A204.1 (cell line): Measurements from ENCODE around the gene FAM228A.
"Not testable (repeated sequence)": the region's sequence is repeated elsewhere in the genome, so short reads cannot be mapped to it uniquely, and the experiment has no call there.

Experiments
- FAIRE-seq: peaks from 2 replicates; lab custom pipeline; 2012; peaks lifted over from hg19 to GRCh38; lab: Jason Lieb, UNC

FAM228A gene

DNA sequence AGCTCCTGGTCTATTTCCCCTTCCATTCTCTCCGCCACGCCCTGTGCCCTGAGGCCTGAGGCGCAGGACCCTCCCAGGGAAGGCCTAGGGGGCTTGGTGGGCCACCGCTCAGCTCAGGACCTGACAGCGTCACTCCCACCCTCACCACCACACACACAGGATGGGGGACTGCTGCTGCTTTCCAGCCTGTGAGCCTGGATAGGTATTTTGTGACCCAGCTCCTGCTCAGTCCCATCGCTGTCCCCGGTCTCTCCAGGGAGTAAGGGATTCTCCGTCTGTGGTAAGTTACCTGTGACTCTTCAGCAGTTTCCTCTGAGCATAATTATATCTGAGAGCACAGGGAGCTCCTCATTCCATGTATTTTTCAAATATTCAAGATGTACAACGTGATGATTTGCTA is 16.3 kb downstream of the FAM228A start:
- no peak for FAIRE-seq

DNA sequence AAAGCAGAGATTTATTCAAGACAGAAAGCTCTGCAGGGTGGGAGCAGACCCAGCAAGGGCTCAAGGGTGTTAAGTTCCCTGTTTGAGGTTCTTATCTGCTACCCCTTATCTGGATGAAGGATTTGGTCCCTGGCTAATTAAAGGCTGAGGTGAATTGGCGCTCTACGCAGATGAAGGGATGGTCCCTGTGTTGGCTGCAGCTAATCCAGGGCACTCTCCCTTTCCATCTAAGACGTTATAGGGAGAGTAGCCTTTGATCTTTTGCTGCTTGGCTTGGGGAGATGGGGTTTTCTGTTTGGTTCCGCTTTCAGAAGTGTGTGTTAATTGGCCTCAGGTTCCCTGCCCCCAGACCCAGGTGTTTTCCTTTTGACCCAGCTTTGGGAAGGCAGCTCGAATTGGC is 17.0 kb downstream of the FAM228A start:
- no peak for FAIRE-seq

DNA sequence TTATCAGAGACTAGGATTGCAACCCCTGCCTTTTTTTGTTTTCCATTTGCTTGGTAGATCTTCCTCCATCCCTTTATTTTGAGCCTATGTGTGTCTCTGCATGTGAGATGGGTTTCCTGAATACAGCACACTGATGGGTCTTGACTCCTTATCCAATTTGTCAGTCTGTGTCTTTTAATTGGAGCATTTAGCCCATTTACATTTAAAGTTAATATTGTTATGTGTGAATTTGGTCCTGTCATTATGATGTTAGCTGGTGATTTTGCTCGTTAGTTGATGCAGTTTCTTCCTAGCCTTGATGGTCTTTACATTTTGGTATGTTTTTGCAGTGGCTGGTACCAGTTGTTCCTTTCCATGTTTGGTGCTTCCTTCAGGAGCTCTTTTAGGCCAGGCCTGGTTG is 22.4 kb downstream of the FAM228A start:
- not testable (repeated sequence) for FAIRE-seq

DNA sequence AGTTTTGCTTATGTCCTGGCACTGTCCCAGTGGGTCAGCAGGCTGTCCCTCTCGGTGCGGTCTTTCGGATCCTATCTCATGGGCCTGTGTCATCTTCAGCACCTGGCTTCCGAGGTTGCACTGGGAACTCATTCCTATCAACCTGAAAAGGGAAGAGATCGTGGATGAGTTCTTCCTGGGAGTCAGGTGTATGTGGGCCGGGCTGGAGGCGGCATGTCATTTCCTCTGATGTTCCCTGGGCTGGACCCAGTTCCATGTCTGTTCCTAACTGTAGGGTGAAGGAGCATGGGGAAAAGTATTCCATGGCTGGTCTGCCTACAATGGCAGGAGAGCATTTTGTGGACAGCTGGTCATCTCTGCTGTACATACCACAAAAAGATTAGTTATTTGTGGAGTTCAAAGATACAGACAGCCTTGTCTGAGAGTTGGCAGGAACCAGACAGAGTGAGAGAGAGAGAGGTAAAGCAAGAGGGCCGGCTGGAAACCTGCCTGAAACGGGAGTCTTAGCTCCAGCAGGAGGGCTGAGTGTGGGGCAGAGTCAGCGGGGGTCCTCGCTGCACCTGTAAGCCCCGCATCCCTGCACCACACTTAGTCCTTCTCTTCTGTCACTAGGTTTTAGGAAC is 25.2 kb downstream of the FAM228A start:
- FAIRE-seq: no peak

DNA sequence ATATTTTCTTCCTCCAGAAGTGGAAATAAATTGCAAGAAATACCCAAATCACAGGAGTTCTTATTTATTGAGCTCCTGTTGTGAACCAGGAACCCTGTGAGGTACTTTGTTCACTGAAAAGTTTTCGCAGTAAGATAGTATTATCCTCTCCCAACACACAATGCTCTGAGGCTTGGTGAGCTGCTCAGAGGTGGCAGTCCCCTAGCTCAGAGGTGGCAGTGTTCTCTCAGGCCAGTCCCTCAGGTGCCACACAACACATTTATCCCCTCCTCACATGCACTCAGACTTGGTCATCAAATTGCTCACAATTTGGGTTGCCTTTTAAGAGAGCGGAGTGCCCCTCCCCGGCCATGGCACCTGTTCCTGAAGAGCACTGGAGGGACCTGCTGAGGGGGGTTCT is 25.9 kb downstream of the FAM228A start:
- FAIRE-seq: no peak

DNA sequence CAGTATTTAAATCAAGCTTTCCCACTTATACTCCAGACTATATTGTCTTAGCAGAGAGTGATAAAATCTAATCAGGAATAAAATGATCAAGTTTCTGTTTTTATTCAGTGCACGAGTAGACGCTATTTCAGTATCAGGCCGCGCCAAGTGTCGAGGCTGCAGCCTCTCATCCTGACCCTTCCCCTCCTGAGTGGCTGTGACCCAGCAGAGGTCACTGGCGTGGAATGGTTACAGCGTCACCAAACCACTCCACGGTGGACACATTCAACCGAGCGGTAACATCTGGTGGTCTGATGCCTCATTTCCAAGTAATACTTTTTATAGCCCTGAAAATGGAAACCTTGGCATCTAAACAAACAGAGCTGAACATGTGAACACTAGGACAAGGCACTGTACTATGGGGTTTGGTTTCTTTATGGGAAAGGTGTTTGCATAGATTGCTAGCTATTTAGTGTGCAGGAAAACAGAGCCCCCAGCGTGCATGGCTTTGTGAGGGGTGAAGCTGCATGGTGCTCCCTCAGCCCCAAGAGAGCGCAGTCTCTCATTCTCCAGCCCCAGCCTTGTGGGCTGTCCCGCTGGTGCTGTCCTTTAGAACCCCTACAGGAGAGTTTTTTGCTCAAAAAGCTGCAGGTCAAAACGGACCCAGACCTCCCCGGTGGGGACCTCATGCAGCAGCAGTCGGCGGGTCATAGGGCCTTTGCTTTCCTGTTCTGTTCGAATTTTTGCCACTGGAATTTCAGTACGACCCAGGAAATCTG is 28.4 kb downstream of the FAM228A start:
- FAIRE-seq: no peak

DNA sequence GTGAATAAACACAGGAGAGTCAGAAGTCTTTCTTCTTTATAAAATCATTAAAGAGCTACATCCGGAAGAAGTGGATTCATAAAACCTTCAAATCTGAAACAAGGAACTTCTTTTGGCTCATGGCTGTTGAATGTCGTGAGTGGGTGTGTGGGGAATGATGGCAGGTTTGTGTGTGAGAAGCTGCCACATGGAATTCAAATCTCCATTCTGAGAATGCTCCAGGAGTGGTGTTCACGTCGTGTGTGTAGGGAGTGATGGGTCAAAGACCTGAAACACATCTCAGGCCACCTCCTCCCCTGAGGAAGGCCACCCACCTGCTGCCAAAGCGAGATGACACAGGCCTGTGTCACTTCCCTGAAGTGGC is 28.9 kb downstream of the FAM228A start:
- FAIRE-seq: no peak

DNA sequence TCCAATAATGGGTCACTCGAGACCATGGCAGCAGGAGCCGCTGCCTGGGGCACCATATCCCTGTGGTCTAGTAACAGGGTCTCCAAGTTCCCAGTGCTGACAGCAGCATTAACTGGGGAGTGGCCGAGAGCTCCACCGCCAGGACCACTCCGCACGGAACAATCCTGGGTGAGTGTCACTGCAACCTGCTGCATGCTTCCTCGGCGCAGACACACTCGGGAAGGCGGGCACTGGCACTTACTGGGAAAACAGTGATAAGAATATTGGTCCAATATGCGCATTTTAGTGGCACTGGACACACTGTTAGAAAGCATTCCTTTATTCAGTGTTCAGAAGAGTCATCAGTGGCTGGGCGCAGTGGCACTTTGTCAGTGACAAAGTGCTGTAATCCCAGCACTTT is 29.7 kb downstream of the FAM228A start:
- FAIRE-seq: no peak

DNA sequence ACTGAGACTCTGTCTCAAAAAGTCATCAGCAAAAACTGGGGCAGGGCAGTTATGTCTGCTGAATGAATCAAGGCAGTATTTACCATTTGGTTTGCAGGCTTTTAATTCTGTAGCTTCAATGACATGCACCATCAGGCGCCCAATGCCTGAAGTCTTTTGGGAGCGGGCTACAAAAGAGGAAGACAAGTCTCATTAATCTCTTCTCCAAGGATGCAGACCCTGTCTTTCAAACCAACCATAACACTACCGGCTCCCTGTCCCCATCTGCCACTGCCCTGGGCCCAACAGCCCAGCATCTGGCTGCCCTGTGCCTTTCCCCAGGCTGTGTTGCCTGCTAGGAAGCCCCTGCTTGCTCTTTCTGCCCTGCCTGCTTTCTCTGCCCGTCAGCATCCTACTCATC is 30.3 kb downstream of the FAM228A start:
- no peak for FAIRE-seq

DNA sequence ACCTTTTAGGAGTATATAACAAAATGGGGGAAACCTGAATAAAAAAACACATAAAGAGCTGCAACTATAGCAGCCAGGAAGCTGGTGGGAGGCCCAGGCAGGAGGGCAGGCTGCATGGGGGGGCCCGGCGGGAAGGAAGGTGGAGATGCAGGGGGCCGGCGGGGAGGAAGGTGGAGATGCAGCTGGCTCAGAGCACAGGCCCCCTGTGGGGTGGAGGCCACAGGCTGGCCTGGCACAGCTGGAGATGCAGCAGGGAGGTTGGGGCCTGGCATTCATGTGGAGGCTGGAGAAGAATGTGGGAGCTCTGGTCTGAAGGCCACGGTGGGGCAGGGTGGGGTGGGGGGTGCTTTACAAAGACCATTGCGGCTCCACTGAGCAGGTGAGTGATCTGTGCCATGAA is 31.4 kb downstream of the FAM228A start:
- no peak for FAIRE-seq

DNA sequence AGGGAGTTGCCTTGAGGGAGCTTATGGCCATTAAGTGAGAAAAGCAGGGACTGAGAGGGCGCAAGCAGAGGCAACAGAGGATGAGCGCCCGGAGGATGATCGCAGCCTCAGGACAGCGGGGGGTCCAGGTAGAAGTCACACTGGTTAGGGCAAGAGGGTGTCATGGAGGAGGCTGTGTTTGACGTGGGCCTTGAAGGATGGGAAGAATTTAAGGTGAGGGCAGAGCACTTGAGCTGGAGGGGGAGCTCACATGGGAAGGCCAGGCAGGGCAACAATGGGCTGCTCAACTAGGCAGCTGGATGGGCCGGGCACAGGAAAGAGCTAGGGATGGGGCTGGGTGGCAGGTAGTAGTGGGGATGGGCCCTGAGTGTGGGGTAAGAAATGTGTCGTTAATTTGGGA is 31.9 kb downstream of the FAM228A start:
- FAIRE-seq: no peak

DNA sequence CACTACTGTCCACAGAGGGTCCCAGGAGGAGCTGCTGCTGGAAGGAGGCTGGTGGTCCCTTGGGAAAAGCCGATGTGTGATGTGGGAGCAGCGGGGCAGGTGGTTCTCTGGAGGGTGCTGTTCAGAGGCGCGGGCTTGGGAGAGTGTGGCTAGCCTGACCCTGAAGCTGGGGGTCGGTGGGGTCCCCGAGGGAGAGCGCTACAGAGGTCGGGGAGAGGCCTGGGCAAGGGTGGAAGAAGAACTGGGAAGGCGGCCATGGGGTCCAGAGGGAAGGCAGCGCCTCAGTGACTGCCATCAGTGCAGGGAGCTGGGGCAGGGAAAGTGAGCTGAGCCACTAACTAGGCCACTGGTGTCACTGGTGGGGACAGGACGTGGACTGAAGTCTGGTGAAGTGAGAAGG is 32.5 kb downstream of the FAM228A start:
- FAIRE-seq: no peak

DNA sequence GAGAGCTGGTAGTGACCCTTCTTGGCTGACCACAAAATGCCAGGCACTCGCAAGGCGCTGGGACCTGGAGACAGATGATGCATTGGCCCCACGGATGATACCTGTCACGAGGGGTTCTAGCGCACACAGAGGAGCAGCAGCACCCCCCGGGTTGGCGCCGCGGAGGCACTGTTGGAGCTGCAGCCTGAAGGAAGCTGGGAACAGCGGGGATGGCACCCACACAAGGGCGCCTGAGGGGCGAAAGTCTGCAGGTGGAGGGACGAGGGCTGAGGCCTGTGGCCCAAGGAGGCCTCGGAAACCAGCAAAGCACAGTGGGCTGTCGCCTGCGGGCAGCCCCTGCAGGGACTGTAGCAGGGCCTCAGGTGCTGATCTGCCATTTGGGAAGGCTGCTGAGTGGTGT is 33.6 kb downstream of the FAM228A start:
- no peak for FAIRE-seq

DNA sequence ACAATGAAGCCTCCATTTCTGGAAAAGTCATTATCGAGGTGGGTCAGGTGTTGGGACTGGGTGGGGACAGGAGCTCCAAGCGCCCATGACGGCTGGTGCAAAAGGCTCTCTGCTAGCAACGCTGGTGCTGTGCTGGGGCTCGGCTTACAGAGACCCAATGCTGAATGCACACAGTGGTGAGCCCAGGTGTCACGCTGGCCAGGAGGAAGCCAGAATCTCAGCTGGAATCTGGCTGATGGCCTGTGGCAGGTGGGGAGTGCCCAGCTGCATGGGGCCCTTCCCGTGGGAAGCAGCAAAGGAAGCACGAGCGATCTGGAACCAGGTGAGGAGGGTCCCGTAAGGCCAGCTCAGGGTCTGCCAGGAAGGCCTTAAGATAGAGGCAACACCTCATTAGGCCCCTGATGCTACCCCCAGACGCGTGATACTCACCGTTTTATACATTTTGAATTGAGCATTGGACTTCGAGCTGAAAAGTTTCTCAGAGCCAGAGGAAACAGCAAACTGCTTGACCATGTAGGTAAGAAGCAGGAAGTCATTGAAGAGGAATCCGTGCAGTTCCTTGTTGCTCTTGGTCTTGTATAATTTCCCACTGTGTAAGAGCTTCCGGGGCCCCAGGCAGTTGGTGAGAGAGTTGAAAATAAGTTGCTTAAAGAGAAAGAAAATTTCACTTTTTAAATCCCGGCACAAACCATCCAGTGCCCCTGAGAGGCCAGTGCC is 34.7 kb downstream of the FAM228A start:
- no peak for FAIRE-seq

DNA sequence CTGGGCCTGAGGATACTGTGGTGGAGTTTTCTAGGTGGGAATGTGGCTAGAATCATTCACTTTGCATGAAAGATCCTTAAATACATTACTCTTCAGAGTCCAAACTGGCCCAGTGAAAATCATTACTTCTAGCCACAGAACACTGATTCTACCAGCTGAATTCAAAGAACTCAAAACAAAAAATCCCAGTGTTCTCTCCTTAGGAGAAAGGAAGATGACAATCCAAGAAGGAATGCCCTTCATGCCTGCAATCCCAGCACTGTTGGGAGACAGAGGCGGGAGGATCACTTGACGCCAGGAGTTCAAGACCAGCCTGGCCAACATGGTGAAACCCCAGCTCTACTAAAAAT is 35.2 kb downstream of the FAM228A start:
- no peak for FAIRE-seq

DNA sequence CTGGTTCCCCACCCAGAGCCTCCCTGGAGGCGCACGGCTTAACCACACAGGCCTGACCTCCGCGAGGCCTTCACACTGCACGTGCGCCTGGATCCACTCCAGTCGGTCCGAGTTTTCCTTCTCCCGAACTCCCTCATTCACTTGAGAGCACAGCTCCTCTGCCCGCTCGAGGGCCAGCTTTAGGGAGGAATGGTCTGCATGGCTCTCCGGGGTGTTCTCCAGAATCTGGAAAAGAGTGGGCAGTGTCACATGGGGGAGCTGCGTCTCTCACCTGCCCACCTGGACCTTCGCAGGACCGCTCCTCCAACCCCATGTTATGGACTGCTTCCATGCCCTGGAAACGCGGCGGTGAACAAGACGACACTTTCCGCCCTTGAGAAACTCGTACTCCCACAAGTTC is 35.9 kb downstream of the FAM228A start:
- no peak for FAIRE-seq

DNA sequence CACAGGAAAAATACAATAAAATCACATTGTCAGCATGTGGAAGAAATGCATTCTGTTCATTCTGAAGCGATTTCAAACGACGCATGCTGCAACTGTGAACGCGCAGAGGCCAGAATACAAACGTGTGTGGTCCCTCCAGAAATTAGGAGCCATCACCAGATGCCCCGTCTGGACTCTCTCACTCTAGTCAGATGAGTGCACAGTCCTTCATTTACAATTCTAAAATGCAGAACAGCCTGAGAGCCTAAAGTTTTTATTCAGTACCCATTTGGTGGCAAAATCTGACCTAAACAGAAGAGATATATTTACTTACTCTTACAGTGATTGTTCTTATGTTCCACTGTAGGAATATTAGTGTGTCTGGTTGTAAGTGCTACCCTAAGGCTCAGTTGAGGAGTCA is 36.6 kb downstream of the FAM228A start:
- FAIRE-seq: no peak

DNA sequence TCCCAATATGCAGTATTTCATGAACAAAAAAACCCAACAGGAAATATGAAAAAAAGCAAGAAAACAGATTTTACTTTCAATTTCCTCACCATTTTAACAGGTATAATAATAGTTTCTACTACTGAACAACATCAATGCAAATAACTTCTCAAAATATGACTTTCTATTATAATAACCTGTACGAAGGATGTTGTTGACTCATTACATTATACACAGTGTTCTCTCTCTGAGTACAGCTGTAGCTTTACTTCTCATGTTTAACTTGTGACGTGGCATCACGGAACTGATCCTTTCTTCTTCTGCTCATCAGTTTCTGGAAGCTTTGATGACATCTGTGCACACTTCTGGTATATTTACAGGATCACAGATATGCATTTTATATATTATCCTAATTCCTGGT is 40.0 kb downstream of the FAM228A start:
- FAIRE-seq: no peak

DNA sequence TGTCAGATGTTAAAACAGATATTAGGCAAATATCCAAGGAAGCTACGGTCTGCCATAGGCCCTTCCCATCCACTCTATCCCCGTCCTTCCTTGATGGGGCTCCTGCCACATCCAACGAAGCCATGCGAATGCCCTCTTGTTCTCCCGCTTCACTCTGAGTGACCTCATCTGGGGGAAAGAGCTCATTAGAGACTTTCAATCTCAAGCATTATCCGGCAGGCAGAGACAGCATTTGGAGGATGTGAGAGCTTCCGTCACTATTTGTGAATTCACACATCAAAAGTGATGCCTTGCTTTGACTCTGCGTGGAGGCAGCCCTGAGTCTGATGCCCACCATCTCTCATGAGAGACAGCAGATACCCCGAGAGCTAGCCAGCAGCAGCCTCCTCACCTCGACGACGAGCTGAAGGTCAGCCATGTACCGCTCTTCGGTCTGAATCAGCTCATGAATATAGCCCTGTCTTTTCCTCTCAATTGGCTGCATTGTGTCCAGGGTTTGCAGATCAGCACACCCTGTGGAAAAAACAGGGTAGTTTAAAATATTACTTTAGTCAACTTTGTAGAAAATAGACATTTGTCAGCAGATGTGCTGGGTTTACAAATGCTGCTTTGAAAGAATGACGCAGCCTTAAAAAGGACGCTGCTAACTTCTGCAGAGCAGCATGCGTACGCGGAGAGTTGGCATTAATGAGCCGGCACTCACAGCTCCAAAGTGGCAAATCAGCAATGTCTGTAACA is 45.9 kb downstream of the FAM228A start:
- FAIRE-seq: no peak

DNA sequence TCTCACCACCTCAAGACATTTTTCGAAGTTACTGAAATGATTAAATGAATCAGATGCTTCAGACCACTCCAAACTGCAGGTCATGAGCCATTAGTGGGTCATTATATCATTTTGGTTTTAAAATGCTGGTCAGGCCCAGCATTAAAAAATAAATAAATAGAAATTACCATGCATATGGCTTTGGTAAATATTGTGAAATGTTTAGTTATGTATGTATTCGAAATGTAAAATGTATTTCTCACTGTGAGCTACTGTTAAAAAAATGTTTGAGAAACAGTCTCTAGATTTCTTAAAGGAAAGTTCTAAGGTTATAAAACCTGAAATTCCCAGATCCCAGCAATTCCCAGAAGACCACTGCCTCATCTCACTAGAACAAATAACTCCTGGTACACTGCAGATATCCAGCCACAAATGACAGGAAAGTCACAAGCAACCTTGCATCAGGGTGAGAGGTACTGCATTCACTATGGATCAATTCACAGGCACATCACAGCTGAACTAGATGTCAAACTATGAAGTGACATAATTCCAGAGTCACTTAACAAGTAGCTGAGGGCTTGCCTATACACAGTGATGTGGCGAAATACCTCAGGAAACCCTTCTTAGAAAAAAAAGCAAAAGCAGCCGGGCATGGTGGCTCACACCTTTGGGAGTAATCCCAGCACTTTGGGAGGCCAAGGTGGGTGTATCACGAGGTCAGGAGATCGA is 46.6 kb downstream of the FAM228A start:
- no peak for FAIRE-seq

DNA sequence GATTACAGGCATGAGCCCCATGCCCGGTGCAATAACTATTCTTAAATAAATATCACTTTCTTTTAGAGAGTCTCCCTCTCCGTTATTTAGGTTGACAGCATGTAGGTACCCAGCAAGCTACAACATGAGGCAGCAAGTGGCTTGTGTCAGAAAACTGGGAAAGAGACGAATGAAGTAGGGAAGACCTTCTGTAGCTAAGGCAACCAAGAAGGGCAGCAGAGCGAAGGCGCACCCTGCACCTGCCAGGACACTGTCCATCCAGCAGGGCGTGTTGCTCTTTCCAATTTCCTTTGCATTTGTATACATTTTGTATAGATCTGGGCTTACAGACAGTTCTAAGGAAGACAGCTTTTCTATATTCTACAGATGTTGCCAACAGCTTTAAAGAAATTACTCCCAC is 48.1 kb downstream of the FAM228A start:
- FAIRE-seq: no peak

DNA sequence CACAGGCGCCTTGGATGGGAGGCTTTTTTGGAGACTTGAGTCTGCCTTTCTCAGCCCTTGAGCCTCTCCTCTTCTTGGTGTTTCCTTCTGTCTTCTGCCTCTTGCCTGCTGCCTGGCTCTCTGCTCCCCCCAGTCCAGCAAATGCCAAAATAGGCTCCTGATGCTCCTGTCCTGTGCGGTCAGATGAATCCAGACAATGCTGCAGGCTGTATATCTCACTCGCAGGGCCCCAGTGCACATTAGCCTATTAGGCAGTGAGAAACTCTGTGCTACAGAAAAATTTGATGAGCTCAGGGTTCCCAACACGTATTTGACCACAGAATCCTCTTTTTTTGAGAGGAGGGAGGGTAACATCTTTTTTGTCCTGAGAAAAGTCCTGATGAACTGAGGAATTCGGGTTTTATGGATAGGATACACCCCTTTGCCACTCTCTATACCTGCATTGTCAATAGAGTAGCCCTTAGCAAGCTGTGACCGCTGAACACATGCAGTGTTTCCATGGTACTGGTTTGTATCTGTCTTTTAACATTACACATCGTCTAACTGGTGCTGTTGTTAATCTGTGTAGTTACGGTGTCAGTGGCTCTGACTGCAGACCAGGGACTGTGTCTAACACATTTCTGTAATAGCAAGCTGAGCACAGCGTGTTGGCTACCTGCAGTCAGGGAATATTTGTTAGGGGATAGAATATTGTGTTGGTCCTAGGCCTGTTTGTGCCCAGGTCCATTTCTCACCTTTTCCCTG is 50.8 kb downstream of the FAM228A start:
- FAIRE-seq: no peak
